ENCODE measurements around the gene KCTD4. TPM values are rescaled to one million over a fixed set of nuclear protein-coding genes. Genes with fewer than 3 reads are reported as not detected.

Gene KCTD4
- total RNA-seq, 1 experiment from 2014 or later: not detected

GRCh38 chr13:45206340-45206739, 5.5 kb upstream of the KCTD4 start:
- POLR2A ChIA-PET (ENCODE audit: unreplicated experiment): interaction anchor here (0.5 kb wide), 1 partner anchor 126 kb away, joined by 8 read pairs; no protein-coding TSS in a partner anchor
- H3K9me2 ChIP-seq (replicated peaks; ENCODE audit: low read length): no peaks in the 10 kb centered on the region
- no peak overlapping the region for H3K4me3 ChIP-seq (ENCODE audit: low read length)
- BruUV-seq (replicated peaks): no TSS peak
- peak overlapping the region; percentile 63 for H3K4me2 ChIP-seq (ENCODE audit: low read length)
- H3K79me2 ChIP-seq (ENCODE audit: low read length): peaks cover 48% of the 10 kb centered on the region
- no peak overlapping the region for H2AFZ ChIP-seq (ENCODE audit: low read length)
- H3K36me3 ChIP-seq (ENCODE audit: low read depth, low read length): peaks cover 35% of the 10 kb centered on the region
- H3K27ac ChIP-seq (ENCODE audit: low read length): peak overlapping the region; percentile 80
- DNase-seq (peak; percentile 89), ATAC-seq (peak; percentile 96)
- TF ChIP-seq CTCF (conservative IDR thresholded peaks at IDR 0.05; ENCODE audit: low read depth, low read length) (no peak), EZH2phosphoT487 (IDR thresholded peaks at IDR 0.05; ENCODE audit: borderline replicate concordance, low read length) (no peak), EZH2 (IDR thresholded peaks at IDR 0.05; ENCODE audit: low read length, unreplicated experiment) (no peak)
- no peaks in the 10 kb centered on the region for H4K20me1 ChIP-seq (ENCODE audit: low read length)
- H3F3A ChIP-seq (ENCODE audit: low read length, unreplicated experiment): peaks cover 9% of the 10 kb centered on the region
- H3K9me3 ChIP-seq (ENCODE audit: low read length): no peaks in the 10 kb centered on the region
- CTCF ChIA-PET: no interaction called here
- H3K4me1 ChIP-seq (ENCODE audit: insufficient read depth, low read length): peaks cover 50% of the 10 kb centered on the region
- no peaks in the 10 kb centered on the region for H3K27me3 ChIP-seq (ENCODE audit: low read length)
- H3K9ac ChIP-seq (ENCODE audit: low read length): no peak overlapping the region
- intact Hi-C loops (cut with micrococcal nuclease): loop anchor here (2.0 to 5.0 kb wide), 3 partner anchors 14 to 64 kb away; no protein-coding TSS in a partner anchor

GRCh38 chr13:45205124-45205523, 4.3 kb upstream of the KCTD4 start:
- Histone ChIP-seq H3K79me2 (ENCODE audit: low read length) (peaks cover 40% of the 10 kb centered on the region), H3F3A (ENCODE audit: low read length, unreplicated experiment) (peaks cover 9% of the 10 kb centered on the region), H3K9ac (ENCODE audit: low read length) (no peak overlapping the region), H3K36me3 (ENCODE audit: low read depth, low read length) (peaks cover 26% of the 10 kb centered on the region), H3K4me1 (ENCODE audit: insufficient read depth, low read length) (peaks cover 50% of the 10 kb centered on the region), H2AFZ (ENCODE audit: low read length) (no peak overlapping the region), H3K27ac (ENCODE audit: low read length) (peak overlapping the region; percentile 80), H3K9me3 (ENCODE audit: low read length) (no peaks in the 10 kb centered on the region), H4K20me1 (ENCODE audit: low read length) (no peaks in the 10 kb centered on the region), H3K4me2 (ENCODE audit: low read length) (no peak overlapping the region), H3K27me3 (ENCODE audit: low read length) (no peaks in the 10 kb centered on the region), H3K9me2 (replicated peaks; ENCODE audit: low read length) (no peaks in the 10 kb centered on the region), H3K4me3 (ENCODE audit: low read length) (no peak overlapping the region)
- no peak for DNase-seq
- intact Hi-C loops (cut with micrococcal nuclease): loop anchor here (5.0 kb wide), 2 partner anchors 43 to 63 kb away; no protein-coding TSS in a partner anchor
- CTCF ChIA-PET: no interaction called here
- no peak for ATAC-seq
- no peak for TF ChIP-seq EZH2phosphoT487 (IDR thresholded peaks at IDR 0.05; ENCODE audit: borderline replicate concordance, low read length)
- no peak for TF ChIP-seq EZH2 (IDR thresholded peaks at IDR 0.05; ENCODE audit: low read length, unreplicated experiment)
- no peak for TF ChIP-seq CTCF (conservative IDR thresholded peaks at IDR 0.05; ENCODE audit: low read depth, low read length)
- POLR2A ChIA-PET (ENCODE audit: unreplicated experiment): no interaction called here
- no TSS peak for BruUV-seq (replicated peaks)

GRCh38 chr13:45199711-45200110, 1.1 kb downstream of the KCTD4 start:
- TF ChIP-seq EZH2 (IDR thresholded peaks at IDR 0.05; ENCODE audit: low read length, unreplicated experiment): no peak
- TF ChIP-seq CTCF (conservative IDR thresholded peaks at IDR 0.05; ENCODE audit: low read depth, low read length): no peak
- no peak for TF ChIP-seq EZH2phosphoT487 (IDR thresholded peaks at IDR 0.05; ENCODE audit: borderline replicate concordance, low read length)
- no peak for ATAC-seq
- DNase-seq: no peak
- Histone ChIP-seq H3K36me3 (ENCODE audit: low read depth, low read length) (peaks cover 4% of the 10 kb centered on the region; the same call in 1 of the 2 replicates), H3K9me2 (replicated peaks; ENCODE audit: low read length) (no peaks in the 10 kb centered on the region), H2AFZ (ENCODE audit: low read length) (no peak overlapping the region), H3F3A (ENCODE audit: low read length, unreplicated experiment) (no peaks in the 10 kb centered on the region), H3K27ac (ENCODE audit: low read length) (no peak overlapping the region), H3K9me3 (ENCODE audit: low read length) (no peaks in the 10 kb centered on the region), H4K20me1 (ENCODE audit: low read length) (no peaks in the 10 kb centered on the region), H3K79me2 (ENCODE audit: low read length) (peaks cover 57% of the 10 kb centered on the region), H3K4me1 (ENCODE audit: insufficient read depth, low read length) (peaks cover 19% of the 10 kb centered on the region), H3K4me2 (ENCODE audit: low read length) (no peak overlapping the region), H3K9ac (ENCODE audit: low read length) (no peak overlapping the region), H3K4me3 (ENCODE audit: low read length) (no peak overlapping the region), H3K27me3 (ENCODE audit: low read length) (no peaks in the 10 kb centered on the region)
- CTCF ChIA-PET: no interaction called here
- intact Hi-C loops (cut with micrococcal nuclease): no loop called here
- BruUV-seq (replicated peaks): no TSS peak
- POLR2A ChIA-PET (ENCODE audit: unreplicated experiment): no interaction called here
